ENCODE data around the gene MOCOS.
A peak's percentile ranks its signal among the peaks of the same experiment; 100 is the strongest.

Gene MOCOS

GRCh38 chr18:36185901-36186460 is 1.3 kb upstream of the MOCOS start:
- peaks cover 12% of the 10 kb centered on the region for H3K4me1 ChIP-seq
- no peaks in the 10 kb centered on the region for H3K36me3 ChIP-seq (replicated peaks)
- H3K4me3 ChIP-seq = no peak overlapping the region
- no peak for DNase-seq (ENCODE audit: low spot score in 2 of 2)
- H3K9me3 ChIP-seq = no peaks in the 10 kb centered on the region
- no peaks in the 10 kb centered on the region for H3K27me3 ChIP-seq (ENCODE audit: low read depth)
- in situ Hi-C loops (cut with MboI; ENCODE audit: low sequenced_read_pairs) = no loop called here

GRCh38 chr18:36186461-36187192 is 670 bp upstream of the MOCOS start:
- Histone ChIP-seq H3K36me3 (replicated peaks) (no peaks in the 10 kb centered on the region), H3K4me1 (peaks cover 12% of the 10 kb centered on the region), H3K27me3 (ENCODE audit: low read depth) (no peaks in the 10 kb centered on the region), H3K9me3 (no peaks in the 10 kb centered on the region), H3K4me3 (peak overlapping the region; percentile 40)
- in situ Hi-C loops (cut with MboI; ENCODE audit: low sequenced_read_pairs) = no loop called here
- DNase-seq (ENCODE audit: low spot score in 2 of 2) = peak; percentile 17 to 76

DNA sequence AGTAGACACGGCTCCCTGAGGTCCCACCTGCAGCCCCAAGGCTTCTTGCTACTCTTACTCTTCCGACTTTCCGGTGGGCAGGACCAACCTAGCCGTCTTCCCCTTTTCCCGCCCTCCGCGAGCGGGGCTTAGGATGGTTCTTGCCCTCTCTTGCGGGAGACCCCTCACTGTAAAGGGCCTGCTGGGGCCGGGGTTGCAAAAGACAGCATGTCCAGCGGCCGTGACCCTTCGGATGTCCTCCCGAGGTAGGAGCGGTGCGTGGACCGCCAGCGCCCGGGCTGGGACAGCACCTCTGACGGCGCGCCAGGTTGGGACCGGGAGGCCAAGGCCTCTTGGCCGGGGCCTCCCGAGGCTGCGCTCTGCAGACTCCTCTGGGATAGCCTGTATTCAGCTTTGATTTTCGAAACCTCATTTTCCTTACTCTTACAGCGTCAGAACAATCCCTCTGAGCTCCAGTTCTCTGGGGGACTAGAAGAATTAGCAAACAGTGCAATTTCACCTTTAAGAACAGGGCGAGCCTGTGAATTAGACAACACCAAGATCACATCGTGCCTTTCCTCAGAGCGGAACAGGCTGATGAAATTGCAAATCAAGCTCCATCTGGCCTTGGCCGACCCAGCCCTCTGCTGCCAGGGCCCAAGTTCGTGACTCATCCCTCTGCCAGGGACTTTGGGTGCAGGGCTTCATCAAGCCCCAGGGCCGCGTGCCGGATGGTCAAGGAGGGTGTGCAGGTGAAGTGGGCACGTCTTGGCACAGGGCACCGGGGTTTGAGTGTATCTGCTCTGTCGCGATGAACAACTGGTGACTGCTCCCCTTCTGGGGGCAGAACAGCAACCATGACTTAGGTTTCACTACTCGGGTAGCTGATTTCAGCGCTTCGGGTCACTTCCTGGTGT is 777 bp downstream of the MOCOS start:
- in situ Hi-C loops (cut with MboI; ENCODE audit: low sequenced_read_pairs) = no loop called here
- H3K4me3 ChIP-seq = peak overlapping the region; percentile 40

DNA sequence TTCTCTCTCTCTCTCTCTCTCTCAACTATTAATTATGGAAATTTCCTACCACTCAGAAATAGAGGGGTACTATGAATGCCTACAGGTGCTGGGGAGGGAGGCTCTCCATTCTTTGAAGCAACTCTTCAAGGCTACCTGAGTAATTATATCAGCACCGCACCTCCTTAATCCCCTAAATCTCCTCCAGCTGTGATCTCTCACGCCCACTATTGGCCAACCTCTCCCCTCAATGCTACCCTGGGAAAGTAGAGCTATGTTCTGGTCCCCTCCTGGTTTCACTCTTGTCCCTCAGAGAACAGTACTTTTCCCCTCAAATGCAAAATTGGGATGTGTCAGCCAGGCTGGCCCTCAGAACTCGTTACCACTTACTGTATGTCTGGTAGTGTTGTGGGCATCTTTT is 1.6 kb downstream of the MOCOS start:
- H3K27me3 ChIP-seq (ENCODE audit: low read depth) = no peaks in the 10 kb centered on the region
- in situ Hi-C loops (cut with MboI; ENCODE audit: low sequenced_read_pairs) = no loop called here
- no peak for DNase-seq (ENCODE audit: low spot score in 2 of 2)
- no peaks in the 10 kb centered on the region for H3K36me3 ChIP-seq (replicated peaks)
- peaks cover 12% of the 10 kb centered on the region for H3K4me1 ChIP-seq
- H3K9me3 ChIP-seq = no peaks in the 10 kb centered on the region
- no peak overlapping the region for H3K4me3 ChIP-seq

More for the DNA sequence above, 777 bp downstream of the MOCOS start:
- Histone ChIP-seq H3K4me1 (peaks cover 12% of the 10 kb centered on the region), H3K27me3 (ENCODE audit: low read depth) (no peaks in the 10 kb centered on the region), H3K36me3 (replicated peaks) (no peaks in the 10 kb centered on the region), H3K9me3 (no peaks in the 10 kb centered on the region)
- DNase-seq (ENCODE audit: low spot score in 2 of 2) = peak in 1 of 2 experiments; percentile 42

DNA sequence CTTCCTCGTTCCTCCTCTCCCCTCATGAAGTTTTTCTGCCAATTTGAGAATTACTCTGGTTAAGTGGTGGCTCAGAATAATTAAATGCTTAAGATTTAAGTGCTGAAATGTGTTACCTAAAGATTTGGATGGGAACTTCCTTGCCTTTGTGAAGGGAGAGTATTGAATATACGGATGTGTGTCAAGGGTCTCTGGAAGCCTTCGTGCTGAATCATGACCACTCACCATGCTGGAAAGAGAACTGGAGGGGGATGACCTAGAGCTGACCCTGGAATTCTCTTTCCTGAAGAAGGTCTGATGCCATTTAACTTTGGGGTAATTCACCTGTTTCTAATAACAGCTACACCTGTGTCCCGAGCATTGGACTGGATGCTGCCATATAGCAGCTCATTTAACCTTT is 2.2 kb downstream of the MOCOS start:
- Histone ChIP-seq H3K4me1 (peaks cover 12% of the 10 kb centered on the region), H3K27me3 (ENCODE audit: low read depth) (no peaks in the 10 kb centered on the region), H3K9me3 (no peaks in the 10 kb centered on the region), H3K36me3 (replicated peaks) (no peaks in the 10 kb centered on the region), H3K4me3 (no peak overlapping the region)
- in situ Hi-C loops (cut with MboI; ENCODE audit: low sequenced_read_pairs) = no loop called here
- no peak for DNase-seq (ENCODE audit: low spot score in 2 of 2)

GRCh38 chr18:36191286-36191685 is 4.0 kb downstream of the MOCOS start:
- in situ Hi-C loops (cut with MboI; ENCODE audit: low sequenced_read_pairs) = no loop called here
- Histone ChIP-seq H3K27me3 (ENCODE audit: low read depth) (no peaks in the 10 kb centered on the region), H3K4me1 (peaks cover 12% of the 10 kb centered on the region), H3K36me3 (replicated peaks) (no peaks in the 10 kb centered on the region), H3K9me3 (no peaks in the 10 kb centered on the region), H3K4me3 (no peak overlapping the region)
- no peak for DNase-seq (ENCODE audit: low spot score in 2 of 2)

DNA sequence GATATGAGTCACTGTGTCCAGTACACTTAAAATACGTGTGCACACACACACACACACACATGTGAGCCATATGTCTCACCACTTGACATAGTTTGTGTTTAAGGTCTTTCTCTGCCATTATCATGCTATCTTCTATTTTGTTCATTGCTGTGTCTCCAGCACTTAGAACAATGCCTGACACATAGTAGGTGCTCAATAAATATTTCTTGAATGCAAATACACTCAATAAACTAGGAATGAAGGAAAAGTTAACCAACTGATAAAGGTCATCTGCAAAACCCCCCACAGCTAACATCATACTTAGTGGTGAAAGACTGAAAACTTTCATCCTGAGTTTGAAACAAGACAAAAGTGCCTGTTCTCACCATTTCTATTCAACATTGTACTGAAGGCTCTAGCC is 4.4 kb downstream of the MOCOS start:
- Histone ChIP-seq H3K4me1 (peaks cover 11% of the 10 kb centered on the region), H3K36me3 (replicated peaks) (no peaks in the 10 kb centered on the region), H3K9me3 (no peaks in the 10 kb centered on the region), H3K27me3 (ENCODE audit: low read depth) (no peaks in the 10 kb centered on the region), H3K4me3 (no peak overlapping the region)
- DNase-seq (ENCODE audit: low spot score in 2 of 2) = no peak
- in situ Hi-C loops (cut with MboI; ENCODE audit: low sequenced_read_pairs) = no loop called here

- in situ Hi-C loops (cut with MboI; ENCODE audit: low sequenced_read_pairs) = no loop called here
- no peak overlapping the region for H3K4me3 ChIP-seq
- DNase-seq (ENCODE audit: low spot score in 2 of 2) = no peak
- H3K9me3 ChIP-seq = no peaks in the 10 kb centered on the region
- peaks cover 8% of the 10 kb centered on the region for H3K4me1 ChIP-seq
- no peaks in the 10 kb centered on the region for H3K36me3 ChIP-seq (replicated peaks)
- no peaks in the 10 kb centered on the region for H3K27me3 ChIP-seq (ENCODE audit: low read depth)
These were observed 7.5 kb downstream of the MOCOS start for GRCh38 chr18:36194600-36195315.

DNA sequence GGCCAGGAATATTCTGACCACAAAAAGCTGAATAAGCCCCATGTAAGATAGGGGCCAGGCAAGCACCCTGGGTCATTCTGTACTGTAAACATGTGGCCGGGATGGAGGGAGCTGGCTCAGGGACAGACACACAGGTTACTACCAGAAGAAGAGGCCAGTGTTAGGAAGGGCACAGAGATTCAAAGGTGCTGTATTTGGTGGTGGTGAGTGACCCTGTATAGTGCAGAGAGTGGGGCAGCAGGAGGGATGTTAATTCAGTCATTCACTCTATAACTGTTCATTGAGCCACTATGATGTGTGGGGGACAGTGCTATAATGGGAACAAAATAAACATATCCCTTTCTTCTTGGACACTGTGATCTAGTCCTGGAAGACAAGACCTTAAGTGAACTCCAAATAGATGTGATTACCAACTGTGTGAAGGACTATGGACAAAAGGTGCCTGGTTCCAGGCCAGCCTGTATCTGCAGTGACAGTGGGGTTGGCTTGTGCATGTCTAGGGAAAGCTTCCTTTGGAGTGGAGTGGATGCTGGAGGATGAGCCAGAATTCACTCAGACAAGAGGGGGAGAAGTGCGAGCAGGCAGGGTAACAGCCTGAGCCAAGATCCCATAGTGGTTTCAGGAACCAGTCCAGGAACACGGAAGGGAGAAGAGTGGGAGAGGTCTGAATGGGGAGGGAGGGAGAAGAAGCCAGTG is 8.3 kb downstream of the MOCOS start:
- H3K4me1 ChIP-seq = peaks cover 8% of the 10 kb centered on the region
- no peak overlapping the region for H3K4me3 ChIP-seq
- H3K36me3 ChIP-seq (replicated peaks) = no peaks in the 10 kb centered on the region
- no peak for DNase-seq (ENCODE audit: low spot score in 2 of 2)
- no peaks in the 10 kb centered on the region for H3K9me3 ChIP-seq
- in situ Hi-C loops (cut with MboI; ENCODE audit: low sequenced_read_pairs) = no loop called here
- no peaks in the 10 kb centered on the region for H3K27me3 ChIP-seq (ENCODE audit: low read depth)

DNA sequence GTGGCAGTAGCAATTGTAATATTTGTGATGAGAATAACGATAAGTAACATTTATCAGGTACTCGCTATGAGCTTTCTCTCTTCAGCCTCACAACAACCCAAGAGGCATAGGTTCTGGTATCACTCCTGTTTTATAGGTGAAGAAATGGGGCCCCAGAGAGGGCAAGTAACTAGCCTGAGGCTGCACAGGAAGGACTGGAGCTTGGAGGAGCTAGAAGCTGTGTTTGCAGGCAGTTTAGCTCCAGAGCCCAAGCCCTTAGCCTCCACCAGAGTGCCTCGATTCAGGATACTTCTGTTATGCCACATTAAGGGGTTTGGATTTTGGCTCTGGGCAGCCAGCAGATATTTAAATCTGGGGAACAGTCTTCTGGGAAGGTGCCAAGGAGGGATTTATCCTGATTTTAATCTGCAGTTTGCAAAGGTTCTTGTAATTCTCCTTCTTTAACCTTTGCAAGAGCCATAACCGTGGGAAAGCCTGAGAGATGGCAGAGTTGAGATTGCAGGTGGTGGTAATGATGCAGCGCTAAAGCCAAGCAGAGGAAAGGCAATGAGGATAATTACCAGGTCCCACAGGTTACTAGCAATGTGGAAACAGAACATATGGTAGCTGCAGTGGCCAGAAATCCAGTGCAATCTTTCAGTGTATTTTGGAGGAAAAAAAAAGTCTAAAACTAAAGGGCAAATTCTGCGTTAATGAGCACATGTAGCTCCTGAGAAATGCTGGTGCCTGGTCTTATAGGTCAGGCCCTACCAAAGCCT is 9.1 kb downstream of the MOCOS start:
- Histone ChIP-seq H3K9me3 (no peaks in the 10 kb centered on the region), H3K36me3 (replicated peaks) (no peaks in the 10 kb centered on the region), H3K27me3 (ENCODE audit: low read depth) (no peaks in the 10 kb centered on the region), H3K4me3 (no peak overlapping the region), H3K4me1 (peaks cover 8% of the 10 kb centered on the region)
- no peak for DNase-seq (ENCODE audit: low spot score in 2 of 2)
- in situ Hi-C loops (cut with MboI; ENCODE audit: low sequenced_read_pairs) = no loop called here

DNA sequence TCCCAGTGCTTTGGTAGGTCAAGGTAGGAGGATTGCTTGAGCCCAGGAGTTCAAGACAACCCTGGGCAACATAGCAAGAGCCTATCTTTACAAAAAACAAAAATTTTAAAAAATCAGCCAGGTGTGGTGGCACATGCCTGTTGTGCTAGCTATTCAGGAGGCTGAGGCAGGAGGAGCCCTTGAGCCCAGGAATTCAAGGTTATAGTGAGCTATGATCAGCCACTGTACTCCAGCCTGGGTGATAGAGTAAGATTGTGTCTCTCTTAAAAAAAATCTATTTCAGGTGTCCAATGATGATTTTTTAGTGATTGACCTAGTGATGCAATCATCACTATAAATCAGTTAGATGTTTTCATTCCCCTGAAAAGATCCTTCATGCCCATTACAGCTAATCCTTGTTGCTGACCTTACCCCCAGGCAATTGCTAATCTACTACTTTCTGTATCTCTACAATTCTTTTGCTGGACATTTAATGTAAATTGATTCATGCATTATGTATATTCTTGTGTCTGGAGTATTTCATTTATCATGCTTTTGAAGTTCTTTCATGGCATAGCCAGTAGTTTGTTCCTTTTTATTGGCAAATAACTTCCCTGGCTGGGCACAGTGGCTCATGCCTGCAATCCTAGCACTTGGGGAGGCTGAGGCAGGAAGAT is 10.3 kb downstream of the MOCOS start:
- peak in 1 of 2 experiments; percentile 40 for DNase-seq (ENCODE audit: low spot score in 2 of 2)
- H3K36me3 ChIP-seq (replicated peaks) = no peaks in the 10 kb centered on the region
- no peaks in the 10 kb centered on the region for H3K9me3 ChIP-seq
- H3K27me3 ChIP-seq (ENCODE audit: low read depth) = no peaks in the 10 kb centered on the region
- H3K4me1 ChIP-seq = peaks cover 8% of the 10 kb centered on the region
- no peak overlapping the region for H3K4me3 ChIP-seq
- in situ Hi-C loops (cut with MboI; ENCODE audit: low sequenced_read_pairs) = no loop called here

- no peaks in the 10 kb centered on the region for H3K36me3 ChIP-seq (replicated peaks)
- H3K27me3 ChIP-seq (ENCODE audit: low read depth) = no peaks in the 10 kb centered on the region
- in situ Hi-C loops (cut with MboI; ENCODE audit: low sequenced_read_pairs) = no loop called here
- H3K9me3 ChIP-seq = no peaks in the 10 kb centered on the region
- peaks cover 8% of the 10 kb centered on the region for H3K4me1 ChIP-seq
- no peak for DNase-seq (ENCODE audit: low spot score in 2 of 2)
- H3K4me3 ChIP-seq = no peak overlapping the region
These were observed 12.5 kb downstream of the MOCOS start for GRCh38 chr18:36199691-36200295.

Measured in HAP-1 (cell line).